HG03103 (cell line): ENCODE results near the gene HBG1.
"Not testable (repeated sequence)": the region's sequence is repeated elsewhere in the genome, so short reads cannot be mapped to it uniquely, and the experiment has no call there.

Experiments
- ATAC-seq: cut with Tn5 transposase; IDR thresholded peaks from one replicate; pipeline ENCODE4 v1.9.1; 2021; ENCODE audit warnings: low read depth; ENCODE audit not compliant: unreplicated experiment

The HBG1 gene

GRCh38 chr11:5249807-5250396 is at the start of gene HBG1:
HBG1 (minus strand) TSS chr11:5249857; CDS start chr11:5249804, 53 bp downstream.
- not testable (repeated sequence) for ATAC-seq

GRCh38 chr11:5298451-5298850 is 48.8 kb upstream of the HBG1 start:
- no peak for ATAC-seq

- ATAC-seq: no peak
Measured at GRCh38 chr11:5297721-5298323, 48.2 kb upstream of the HBG1 start.

GRCh38 chr11:5294342-5294995 is 44.8 kb upstream of the HBG1 start:
- ATAC-seq: not testable (repeated sequence)

- ATAC-seq: no peak
Measured at GRCh38 chr11:5293028-5293427, 43.4 kb upstream of the HBG1 start.

GRCh38 chr11:5291207-5291838 is 41.7 kb upstream of the HBG1 start:
- peak; percentile 98 for ATAC-seq

GRCh38 chr11:5290106-5290505 is 40.4 kb upstream of the HBG1 start:
- ATAC-seq: no peak

GRCh38 chr11:5289696-5290095 is 40.0 kb upstream of the HBG1 start:
- no peak for ATAC-seq

- no peak for ATAC-seq
Measured at GRCh38 chr11:5288906-5289550, 39.4 kb upstream of the HBG1 start.

GRCh38 chr11:5288108-5288905 is 38.6 kb upstream of the HBG1 start:
- no peak for ATAC-seq

- no peak for ATAC-seq
Measured at GRCh38 chr11:5286901-5287300, 37.2 kb upstream of the HBG1 start.

- no peak for ATAC-seq
Measured at GRCh38 chr11:5286351-5286750, 36.7 kb upstream of the HBG1 start.

GRCh38 chr11:5285703-5286340 is 36.2 kb upstream of the HBG1 start:
- ATAC-seq: no peak

GRCh38 chr11:5284637-5285036 is 35.0 kb upstream of the HBG1 start:
- no peak for ATAC-seq

- ATAC-seq: no peak
Measured at GRCh38 chr11:5283882-5284281, 34.2 kb upstream of the HBG1 start.

- no peak for ATAC-seq
Measured at GRCh38 chr11:5283086-5283485, 33.4 kb upstream of the HBG1 start.

- no peak for ATAC-seq
Measured at GRCh38 chr11:5282628-5283027, 33.0 kb upstream of the HBG1 start.

- ATAC-seq: no peak
Measured at GRCh38 chr11:5281596-5281995, 31.9 kb upstream of the HBG1 start.

- peak; percentile 85 for ATAC-seq
Measured at GRCh38 chr11:5280582-5281102, 31.0 kb upstream of the HBG1 start.
